GM12878 (cell line): ENCODE data around the gene GLI2. TPM values are rescaled to one million over a fixed set of nuclear protein-coding genes. Genes with fewer than 3 reads are reported as not detected.

Experiments used
- ATAC-seq: fragments of 200-7000 bp; cut with Tn5 transposase; 3 replicates; pipeline ENCODE4 v1.9.1; 2020; ENCODE audit warnings: mild to moderate bottlenecking, moderate library complexity
- BruUV-seq: library from RNA; stranded (reverse); fragments of 400-500 nt; replicated peaks from 2 replicates; lab custom pipeline; 2021; lab: Mats Ljungman, UMichigan
- CTCF ChIA-PET: fragments of 300-600 bp; sonication (Branson Sonifier 250); formaldehyde crosslinking; extraction: SDS; loops from one replicate; lab custom pipeline; 2021; ENCODE audit warnings: inconsistent platforms; lab: Yijun Ruan, JAX
- POLR2A ChIA-PET: fragments of 350-600 bp; formaldehyde crosslinking; extraction: SDS; loops from one replicate; lab custom pipeline; 2021; ENCODE audit warnings: inconsistent platforms; lab: Charles Lee
- RAD21 ChIA-PET: fragments of 300-600 bp; sonication (Branson Sonifier 250); formaldehyde crosslinking; loops from one replicate; lab custom pipeline; 2023; ENCODE audit warnings: antibody characterized with exemption; ENCODE audit not compliant: unreplicated experiment; lab: Charles Lee
- SMC1A ChIA-PET: fragments of 300-600 bp; sonication (Branson Sonifier 250); formaldehyde crosslinking; loops from one replicate; lab custom pipeline; 2023; ENCODE audit not compliant: unreplicated experiment, uncharacterized antibody; lab: Charles Lee
- DNase-seq: peaks from one replicate; pipeline ENCODE4 v3.0.0-alpha.2; 2011; ENCODE audit warnings: low read depth, low spot score
- FAIRE-seq: peaks from 3 replicates; lab custom pipeline; 2011; peaks lifted over from hg19 to GRCh38; lab: Jason Lieb, UNC
- H2AFZ ChIP-seq: 2 replicates; pipeline ENCODE4 v1.6.0; 2011; ENCODE audit warnings: low read depth, low read length, control low read depth; ENCODE audit not compliant: control insufficient read depth
- H3K27ac ChIP-seq: 2 replicates; pipeline ENCODE4 v1.5.1; 2011; ENCODE audit warnings: control low read depth; ENCODE audit not compliant: control insufficient read depth, insufficient read depth
- H3K27me3 ChIP-seq, 2 experiments: replicated peaks in 1 of 2; 2 replicates each; pipeline versions ENCODE4 v1.6.0 to v1.6.1; 2011; ENCODE audit warnings: low read length in 1 of 2; ENCODE audit not compliant: control insufficient read depth in 2 of 2, insufficient read depth in 2 of 2
- H3K36me3 ChIP-seq, 2 experiments: 2 replicates each; pipeline ENCODE4 v1.5.1; 2011; ENCODE audit warnings: low read length in 1 of 2; ENCODE audit not compliant: control insufficient read depth in 2 of 2, insufficient read depth in 2 of 2
- H3K4me1 ChIP-seq: 2 replicates; pipeline ENCODE4 v1.6.1; 2011; ENCODE audit warnings: mild to moderate bottlenecking, low read length, moderate library complexity, mixed read lengths; ENCODE audit not compliant: control insufficient read depth, insufficient read depth
- H3K4me2 ChIP-seq: 2 replicates; pipeline ENCODE4 v1.6.0; 2011; ENCODE audit warnings: control low read depth; ENCODE audit not compliant: control insufficient read depth, insufficient read depth
- H3K4me3 ChIP-seq: fragments of 200-600 bp; sonication (generic); 2 replicates; pipeline ENCODE4 v1.5.1; 2016
- H3K79me2 ChIP-seq: 2 replicates; pipeline ENCODE4 v1.6.0; 2011; ENCODE audit warnings: low read length; ENCODE audit not compliant: control insufficient read depth, insufficient read depth
- H3K9ac ChIP-seq: 2 replicates; pipeline ENCODE4 v1.8.0; 2011; ENCODE audit warnings: low read length, control low read depth, mixed read lengths; ENCODE audit not compliant: control insufficient read depth, insufficient read depth
- H3K9me3 ChIP-seq: replicated peaks from 3 replicates; pipeline ENCODE4 v1.5.1; 2011; ENCODE audit warnings: mild to moderate bottlenecking, low read length; ENCODE audit not compliant: control insufficient read depth, insufficient read depth
- H4K20me1 ChIP-seq: 2 replicates; pipeline ENCODE4 v1.6.0; 2011; ENCODE audit not compliant: control insufficient read depth, insufficient read depth
- CEBPB ChIP-seq, 2 experiments: fragments of 150-350 bp in 1 of 2; IDR thresholded peaks; 2 replicates each; pipeline ENCODE4 v1.6.1; 2012 to 2014; ENCODE audit warnings: low read depth in 2 of 2, low read length in 2 of 2, borderline replicate concordance in 1 of 2, inconsistent platforms in 1 of 2
- CHD4 ChIP-seq: fragments of 200-600 bp; sonication (generic); IDR thresholded peaks from 2 replicates; pipeline ENCODE4 v1.6.1; 2016; ENCODE audit warnings: mild to moderate bottlenecking
- GATAD2B ChIP-seq: fragments of 450-650 bp; conservative IDR thresholded peaks from 2 replicates; pipeline ENCODE4 v1.6.1; 2017; ENCODE audit warnings: low read depth, mild to moderate bottlenecking, moderate library complexity
- IRF4 ChIP-seq: IDR thresholded peaks from 2 replicates; pipeline ENCODE4 v1.6.1; 2011; ENCODE audit warnings: low read depth, low read length
- MEF2A ChIP-seq: IDR thresholded peaks from 2 replicates; pipeline ENCODE4 v1.6.1; 2011; ENCODE audit warnings: low read depth, mild to moderate bottlenecking, low read length, moderate library complexity; ENCODE audit not compliant: insufficient read depth
- MYB ChIP-seq: fragments of 150-350 bp; IDR thresholded peaks from 2 replicates; pipeline ENCODE4 v1.6.1; 2014; ENCODE audit warnings: mild to moderate bottlenecking, low read depth, low read length, borderline replicate concordance
- NFYB ChIP-seq: IDR thresholded peaks from 2 replicates; pipeline ENCODE4 v1.6.1; 2011; ENCODE audit warnings: low read depth, mild to moderate bottlenecking, low read length, improper control_type of control experiment, moderate library complexity; ENCODE audit not compliant: insufficient read depth
- POLR2AphosphoS2 ChIP-seq: IDR thresholded peaks from 2 replicates; pipeline ENCODE4 v1.6.1; 2011; ENCODE audit warnings: low read depth, mild to moderate bottlenecking, low read length, improper control_type of control experiment, moderate library complexity
- RBBP5 ChIP-seq: fragments of 200-600 bp; sonication (generic); conservative IDR thresholded peaks from 2 replicates; pipeline ENCODE4 v1.6.1; 2016
- SP1 ChIP-seq: IDR thresholded peaks from one replicate; pipeline ENCODE4 v1.6.1; 2011; ENCODE audit warnings: low read depth, low read length
- SPI1 ChIP-seq: IDR thresholded peaks from 2 replicates; pipeline ENCODE4 v1.6.1; 2011; ENCODE audit warnings: low read depth, mild to moderate bottlenecking, low read length, moderate library complexity, borderline replicate concordance; ENCODE audit not compliant: insufficient read depth
- STAT1 ChIP-seq: fragments of 450-650 bp; conservative IDR thresholded peaks from 2 replicates; pipeline ENCODE4 v1.6.1; 2014; ENCODE audit warnings: antibody characterized with exemption, mild to moderate bottlenecking
- YY1 ChIP-seq: IDR thresholded peaks from 2 replicates; pipeline ENCODE4 v1.6.1; 2011; ENCODE audit warnings: low read depth, mild to moderate bottlenecking, low read length
- ZNF217 ChIP-seq: fragments of 450-650 bp; IDR thresholded peaks from 2 replicates; pipeline ENCODE4 v1.6.1; 2017; ENCODE audit warnings: antibody characterized with exemption, mild to moderate bottlenecking
- WGBS: methylation state at CpG from one replicate; pipeline ENCODE4 v1.1.6; 2016; ENCODE audit warnings: low lambda C conversion rate; ENCODE audit not compliant: insufficient replicate concordance, insufficient coverage; ENCODE audit errors: missing lambda C conversion rate; 5-methylcytosine and 5-hydroxymethylcytosine counted together
- in situ Hi-C: fragments of 300-500 bp; cut with MboI; formaldehyde crosslinking; loops from 9 replicates; pipeline ENCODE4 v1.14.3; 2018; ENCODE audit warnings: mixed read lengths
- intact Hi-C: fragments of 100-400 bp; cut with micrococcal nuclease; formaldehyde crosslinking; loops from one replicate; pipeline ENCODE4 v1.14.2; 2022; ENCODE audit not compliant: unreplicated experiment
- polyA plus RNA-seq, 11 experiments: library from polyadenylated mRNA; depleted of rRNA in 4 of 11; unstranded in 6 of 11; stranded (reverse) in 5 of 11; fragments of >200 nt; fragmentation: Nextera tagmentation in 4 of 11; fragmentation: Illumina TruSeq in 1 of 11; extraction: Ambion mirVana in 4 of 11; extraction: Trizol in 1 of 11; gene quantifications; 1 replicate in 1 of 11; 2 replicates in 10 of 11; pipeline versions ENCODE4 v1.2.1 to v1.2.3, GENCODE V29; 2011 to 2016; ENCODE audit warnings: inconsistent platforms in 2 of 11, missing spikeins in 2 of 11, low read depth in 1 of 11
- total RNA-seq, 4 experiments: library from RNA; depleted of rRNA in 3 of 4; stranded (reverse); fragments of >200 nt in 3 of 4; fragmentation: Illumina TruSeq in 1 of 4; extraction: Trizol in 1 of 4; gene quantifications; 2 replicates each; pipeline versions ENCODE4 v1.2.1 to v1.2.3, GENCODE V29; 2013 to 2021
- TF ChIP-seq, protein P1 (sequence below): fragments of 450-650 bp; formaldehyde crosslinking; IDR thresholded peaks from 2 replicates; pipeline ENCODE4 v1.4.0; 2022; ENCODE audit warnings: mild to moderate bottlenecking, moderate library complexity
- TF ChIP-seq, protein P2 (sequence below): fragments of 450-650 bp; IDR thresholded peaks from 2 replicates; pipeline ENCODE4 v1.6.1; 2017; ENCODE audit warnings: mild to moderate bottlenecking, moderate library complexity
- TF ChIP-seq, protein P3 (sequence below): IDR thresholded peaks from 2 replicates; pipeline ENCODE4 v1.6.1; 2012; ENCODE audit warnings: low read length, inconsistent platforms

Gene GLI2
- total and polyA plus RNA-seq, 10 of the 15 experiments (the other 5 are each of a cell fraction or from before 2014, with no cell fraction given) = 0.01 TPM; not detected in 9

DNA sequence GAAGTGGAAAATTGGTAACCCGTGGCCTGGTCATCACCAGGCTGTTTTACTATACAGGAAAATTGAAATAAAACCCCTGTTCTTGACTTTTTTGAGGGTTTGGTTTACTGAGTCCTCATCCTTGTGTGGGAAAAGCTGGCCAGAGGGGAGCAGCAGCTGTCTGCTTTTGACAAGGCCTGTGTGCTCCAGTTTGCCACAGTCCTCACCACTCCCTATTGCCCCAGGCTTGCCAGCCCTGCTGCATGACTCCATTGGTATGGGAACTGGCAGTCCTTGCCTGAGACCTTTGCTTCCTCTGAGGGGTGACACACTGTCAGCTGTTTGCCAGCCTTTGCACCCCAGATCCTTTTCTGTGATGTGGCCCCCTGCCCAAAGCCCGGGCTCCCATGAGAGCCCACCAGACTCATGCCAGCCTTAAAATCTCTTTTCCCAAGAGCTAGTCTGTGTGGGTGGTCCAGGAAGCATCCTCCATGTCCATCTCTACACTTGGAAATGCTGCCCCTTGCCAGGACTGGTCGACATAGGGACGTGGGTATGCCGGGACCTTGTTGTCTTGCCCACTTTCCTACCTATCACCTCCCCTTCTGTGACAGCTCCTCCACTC, 39.0 kb downstream of the GLI2 start:
- no TSS peak for BruUV-seq
- FAIRE-seq = no peak
- intact Hi-C loops = no loop called here
- SMC1A ChIA-PET = interaction anchor here (0.6 kb wide), 1 partner anchor 975 kb away, joined by 3 read pairs; no protein-coding TSS in a partner anchor
- no peak overlapping the region for H3K9ac ChIP-seq
- no peak for DNase-seq
- ATAC-seq = no peak
- in situ Hi-C loops = no loop called here
- H3K4me1 ChIP-seq = no peaks in the 10 kb centered on the region
- H3K4me3 ChIP-seq = no peak overlapping the region
- H3K4me2 ChIP-seq = no peak overlapping the region
- no peaks in the 10 kb centered on the region for H3K36me3 ChIP-seq
- WGBS = 23% methylated on average over 5 of the region's 5 CpGs
- RAD21 ChIA-PET = no interaction called here
- no peak overlapping the region for H2AFZ ChIP-seq
- peaks cover 0 to under 1% of the 10 kb centered on the region in 2 experiments; a peak in 1 of 4 replicates for H3K27me3 ChIP-seq
- no peak overlapping the region for H3K27ac ChIP-seq
- no peaks in the 10 kb centered on the region for H3K79me2 ChIP-seq
- POLR2A ChIA-PET = no interaction called here
- H4K20me1 ChIP-seq = no peaks in the 10 kb centered on the region
- CTCF ChIA-PET = no interaction called here
- H3K9me3 ChIP-seq = no peaks in the 10 kb centered on the region
- no peak for TF ChIP-seq SPI1
- TF ChIP-seq, protein P1, sequence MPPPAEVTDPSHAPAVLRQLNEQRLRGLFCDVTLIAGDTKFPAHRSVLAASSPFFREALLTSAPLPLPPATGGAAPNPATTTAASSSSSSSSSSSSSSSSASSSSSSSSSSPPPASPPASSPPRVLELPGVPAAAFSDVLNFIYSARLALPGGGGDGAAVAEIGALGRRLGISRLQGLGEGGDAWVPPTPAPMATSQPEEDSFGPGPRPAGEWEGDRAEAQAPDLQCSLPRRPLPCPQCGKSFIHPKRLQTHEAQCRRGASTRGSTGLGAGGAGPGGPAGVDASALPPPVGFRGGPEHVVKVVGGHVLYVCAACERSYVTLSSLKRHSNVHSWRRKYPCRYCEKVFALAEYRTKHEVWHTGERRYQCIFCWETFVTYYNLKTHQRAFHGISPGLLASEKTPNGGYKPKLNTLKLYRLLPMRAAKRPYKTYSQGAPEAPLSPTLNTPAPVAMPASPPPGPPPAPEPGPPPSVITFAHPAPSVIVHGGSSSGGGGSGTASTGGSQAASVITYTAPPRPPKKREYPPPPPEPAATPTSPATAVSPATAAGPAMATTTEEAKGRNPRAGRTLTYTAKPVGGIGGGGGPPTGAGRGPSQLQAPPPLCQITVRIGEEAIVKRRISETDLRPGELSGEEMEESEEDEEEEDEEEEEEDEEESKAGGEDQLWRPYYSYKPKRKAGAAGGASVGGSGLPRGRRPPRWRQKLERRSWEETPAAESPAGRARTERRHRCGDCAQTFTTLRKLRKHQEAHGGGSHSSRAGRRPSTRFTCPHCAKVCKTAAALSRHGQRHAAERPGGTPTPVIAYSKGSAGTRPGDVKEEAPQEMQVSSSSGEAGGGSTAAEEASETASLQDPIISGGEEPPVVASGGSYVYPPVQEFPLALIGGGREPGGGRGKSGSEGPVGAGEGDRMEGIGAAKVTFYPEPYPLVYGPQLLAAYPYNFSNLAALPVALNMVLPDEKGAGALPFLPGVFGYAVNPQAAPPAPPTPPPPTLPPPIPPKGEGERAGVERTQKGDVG (CRISPR knock-in tag) = no peak
- TF ChIP-seq YY1 = no peak
- TF ChIP-seq MYB = no peak
- TF ChIP-seq, protein P2, sequence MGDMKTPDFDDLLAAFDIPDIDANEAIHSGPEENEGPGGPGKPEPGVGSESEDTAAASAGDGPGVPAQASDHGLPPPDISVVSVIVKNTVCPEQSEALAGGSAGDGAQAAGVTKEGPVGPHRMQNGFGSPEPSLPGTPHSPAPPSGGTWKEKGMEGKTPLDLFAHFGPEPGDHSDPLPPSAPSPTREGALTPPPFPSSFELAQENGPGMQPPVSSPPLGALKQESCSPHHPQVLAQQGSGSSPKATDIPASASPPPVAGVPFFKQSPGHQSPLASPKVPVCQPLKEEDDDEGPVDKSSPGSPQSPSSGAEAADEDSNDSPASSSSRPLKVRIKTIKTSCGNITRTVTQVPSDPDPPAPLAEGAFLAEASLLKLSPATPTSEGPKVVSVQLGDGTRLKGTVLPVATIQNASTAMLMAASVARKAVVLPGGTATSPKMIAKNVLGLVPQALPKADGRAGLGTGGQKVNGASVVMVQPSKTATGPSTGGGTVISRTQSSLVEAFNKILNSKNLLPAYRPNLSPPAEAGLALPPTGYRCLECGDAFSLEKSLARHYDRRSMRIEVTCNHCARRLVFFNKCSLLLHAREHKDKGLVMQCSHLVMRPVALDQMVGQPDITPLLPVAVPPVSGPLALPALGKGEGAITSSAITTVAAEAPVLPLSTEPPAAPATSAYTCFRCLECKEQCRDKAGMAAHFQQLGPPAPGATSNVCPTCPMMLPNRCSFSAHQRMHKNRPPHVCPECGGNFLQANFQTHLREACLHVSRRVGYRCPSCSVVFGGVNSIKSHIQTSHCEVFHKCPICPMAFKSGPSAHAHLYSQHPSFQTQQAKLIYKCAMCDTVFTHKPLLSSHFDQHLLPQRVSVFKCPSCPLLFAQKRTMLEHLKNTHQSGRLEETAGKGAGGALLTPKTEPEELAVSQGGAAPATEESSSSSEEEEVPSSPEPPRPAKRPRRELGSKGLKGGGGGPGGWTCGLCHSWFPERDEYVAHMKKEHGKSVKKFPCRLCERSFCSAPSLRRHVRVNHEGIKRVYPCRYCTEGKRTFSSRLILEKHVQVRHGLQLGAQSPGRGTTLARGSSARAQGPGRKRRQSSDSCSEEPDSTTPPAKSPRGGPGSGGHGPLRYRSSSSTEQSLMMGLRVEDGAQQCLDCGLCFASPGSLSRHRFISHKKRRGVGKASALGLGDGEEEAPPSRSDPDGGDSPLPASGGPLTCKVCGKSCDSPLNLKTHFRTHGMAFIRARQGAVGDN = no peak
- TF ChIP-seq POLR2AphosphoS2 = no peak
- no peak for TF ChIP-seq STAT1
- no peak for TF ChIP-seq ZNF217
- no peak for TF ChIP-seq GATAD2B
- no peak for TF ChIP-seq SP1
- TF ChIP-seq RBBP5 = no peak
- TF ChIP-seq MEF2A = no peak
- no peak for TF ChIP-seq IRF4
- TF ChIP-seq NFYB = no peak
- no peak for TF ChIP-seq CEBPB (IDR thresholded peaks at IDR 0.05; ENCODE audit: borderline replicate concordance in 1 of 2, low read depth in 2 of 2, low read length in 2 of 2)
- no peak for TF ChIP-seq CHD4
- TF ChIP-seq, protein P3, sequence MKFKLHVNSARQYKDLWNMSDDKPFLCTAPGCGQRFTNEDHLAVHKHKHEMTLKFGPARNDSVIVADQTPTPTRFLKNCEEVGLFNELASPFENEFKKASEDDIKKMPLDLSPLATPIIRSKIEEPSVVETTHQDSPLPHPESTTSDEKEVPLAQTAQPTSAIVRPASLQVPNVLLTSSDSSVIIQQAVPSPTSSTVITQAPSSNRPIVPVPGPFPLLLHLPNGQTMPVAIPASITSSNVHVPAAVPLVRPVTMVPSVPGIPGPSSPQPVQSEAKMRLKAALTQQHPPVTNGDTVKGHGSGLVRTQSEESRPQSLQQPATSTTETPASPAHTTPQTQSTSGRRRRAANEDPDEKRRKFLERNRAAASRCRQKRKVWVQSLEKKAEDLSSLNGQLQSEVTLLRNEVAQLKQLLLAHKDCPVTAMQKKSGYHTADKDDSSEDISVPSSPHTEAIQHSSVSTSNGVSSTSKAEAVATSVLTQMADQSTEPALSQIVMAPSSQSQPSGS = no peak
